Fibroblast of the aortic adventitia (primary cell): ENCODE results near the gene ADGRG1. TPM values are rescaled to one million over a fixed set of nuclear protein-coding genes. Genes with fewer than 3 reads are reported as not detected.

Source experiments
- DNase-seq: peaks from one replicate; pipeline ENCODE4 v3.0.0-alpha.2; 2010; ENCODE audit warnings: low read depth
- H3K4me3 ChIP-seq: 2 replicates; pipeline ENCODE4 v1.5.1; 2011; ENCODE audit warnings: low read depth, mild to moderate bottlenecking, control low read depth, low read length, moderate library complexity
- CTCF ChIP-seq: IDR thresholded peaks from 2 replicates; pipeline ENCODE4 v1.5.1; 2011; ENCODE audit warnings: mild to moderate bottlenecking, low read length, control low read depth, inconsistent platforms; ENCODE audit not compliant: insufficient read depth
- total RNA-seq: library from RNA; depleted of rRNA; stranded (reverse); fragments of >200 nt; gene quantifications from 2 replicates; pipeline ENCODE4 v1.2.3, GENCODE V29; 2012; ENCODE audit warnings: low replicate concordance

Gene ADGRG1
- total RNA-seq, 1 donor = 9.8 TPM

- DNase-seq = no peak
- H3K4me3 ChIP-seq = no peak overlapping the region
- TF ChIP-seq CTCF = no peak
Measured at GRCh38 chr16:57676553-57677085, 48.2 kb downstream of the ADGRG1 start.

- no peak overlapping the region for H3K4me3 ChIP-seq
- TF ChIP-seq CTCF = no peak
- DNase-seq = no peak
Measured at GRCh38 chr16:57677622-57678369, 49.4 kb downstream of the ADGRG1 start.

GRCh38 chr16:57679016-57679415 lies 50.6 kb downstream of the ADGRG1 start:
- no peak overlapping the region for H3K4me3 ChIP-seq
- no peak for DNase-seq
- TF ChIP-seq CTCF = no peak

GRCh38 chr16:57679767-57680482 lies 51.5 kb downstream of the ADGRG1 start:
- DNase-seq = no peak
- TF ChIP-seq CTCF = no peak
- H3K4me3 ChIP-seq = no peak overlapping the region

- TF ChIP-seq CTCF = no peak
- H3K4me3 ChIP-seq = no peak overlapping the region
- peak; percentile 9 for DNase-seq
Measured at GRCh38 chr16:57680842-57681375, 52.5 kb downstream of the ADGRG1 start.

- no peak for DNase-seq
- H3K4me3 ChIP-seq = no peak overlapping the region
- no peak for TF ChIP-seq CTCF
Measured at GRCh38 chr16:57681950-57682728, 53.7 kb downstream of the ADGRG1 start.
